ENCODE measurements around the gene TCAP. TPM values are rescaled to one million over a fixed set of nuclear protein-coding genes. Genes with fewer than 3 reads are reported as not detected.
A peak's percentile ranks its signal among the peaks of the same experiment; 100 is the strongest.
"Not testable (repeated sequence)": the region's sequence is repeated elsewhere in the genome, so short reads cannot be mapped to it uniquely, and the experiment has no call there.

Gene TCAP
- total RNA-seq, 1 donor from 2014 or later = 2.7 TPM

- Mint-ChIP-seq H3K27me3 (no peaks in the 10 kb centered on the region), H3K4me1 (ENCODE audit: low read depth) (peaks cover 33% of the 10 kb centered on the region), H3K27ac (no peak overlapping the region), H3K9me3 (ENCODE audit: low read depth) (no peaks in the 10 kb centered on the region), H3K36me3 (ENCODE audit: insufficient read depth) (no peaks in the 10 kb centered on the region), H3K4me3 (ENCODE audit: low read depth) (no peak overlapping the region)
- DNase-seq (ENCODE audit: low spot score, unreplicated experiment) = no peak
- TF ChIP-seq CTCF (IDR thresholded peaks at IDR 0.05; ENCODE audit: unreplicated experiment) = no peak
Observed at GRCh38 chr17:39696731-39697130, 31.6 kb downstream of the TCAP start.

- H3K4me3 Mint-ChIP-seq (ENCODE audit: low read depth) = no peak overlapping the region
- peaks cover 43% of the 10 kb centered on the region for H3K4me1 Mint-ChIP-seq (ENCODE audit: low read depth)
- DNase-seq (ENCODE audit: low spot score, unreplicated experiment) = no peak
- H3K27ac Mint-ChIP-seq = no peak overlapping the region
- no peaks in the 10 kb centered on the region for H3K36me3 Mint-ChIP-seq (ENCODE audit: insufficient read depth)
- H3K27me3 Mint-ChIP-seq = no peaks in the 10 kb centered on the region
- no peaks in the 10 kb centered on the region for H3K9me3 Mint-ChIP-seq (ENCODE audit: low read depth)
- TF ChIP-seq CTCF (IDR thresholded peaks at IDR 0.05; ENCODE audit: unreplicated experiment) = no peak
Observed at GRCh38 chr17:39697961-39698360, 32.8 kb downstream of the TCAP start.

GRCh38 chr17:39699157-39699817 is 34.1 kb downstream of the TCAP start:
- not testable (repeated sequence) for H3K9me3 Mint-ChIP-seq (ENCODE audit: low read depth); H3K36me3 Mint-ChIP-seq (ENCODE audit: insufficient read depth); DNase-seq (ENCODE audit: low spot score, unreplicated experiment); H3K27me3 Mint-ChIP-seq
- Mint-ChIP-seq H3K27ac (peak overlapping the region; percentile 95), H3K4me3 (ENCODE audit: low read depth) (peak overlapping the region; percentile 93), H3K4me1 (ENCODE audit: low read depth) (peaks cover 53% of the 10 kb centered on the region)

- H3K9me3 Mint-ChIP-seq (ENCODE audit: low read depth) = no peaks in the 10 kb centered on the region
- H3K27ac Mint-ChIP-seq = peak within 1 kb of the TSS; percentile 95
- DNase-seq (ENCODE audit: low spot score, unreplicated experiment) = peak; percentile 40
- no peaks in the 10 kb centered on the region for H3K27me3 Mint-ChIP-seq
- H3K36me3 Mint-ChIP-seq (ENCODE audit: insufficient read depth) = peaks cover 1% of the 10 kb centered on the region
- TF ChIP-seq CTCF (IDR thresholded peaks at IDR 0.05; ENCODE audit: unreplicated experiment) = no peak
- peak within 1 kb of the TSS; percentile 93 for H3K4me3 Mint-ChIP-seq (ENCODE audit: low read depth)
- peaks cover 53% of the 10 kb centered on the region for H3K4me1 Mint-ChIP-seq (ENCODE audit: low read depth)
Observed at GRCh38 chr17:39699818-39700147, 34.6 kb downstream of the TCAP start, which contains the start of gene ERBB2. Gene ERBB2 (plus strand): TSS chr17:39700064. CDS start chr17:39700239, 175 bp downstream.

- peak; percentile 10 for TF ChIP-seq CTCF (IDR thresholded peaks at IDR 0.05; ENCODE audit: unreplicated experiment)
- Mint-ChIP-seq H3K4me1 (ENCODE audit: low read depth) (peaks cover 53% of the 10 kb centered on the region), H3K36me3 (ENCODE audit: insufficient read depth) (peaks cover 1% of the 10 kb centered on the region), H3K27me3 (no peaks in the 10 kb centered on the region), H3K9me3 (ENCODE audit: low read depth) (no peaks in the 10 kb centered on the region), H3K27ac (peak overlapping the region; percentile 71), H3K4me3 (ENCODE audit: low read depth) (peak overlapping the region; percentile 93)
- DNase-seq (ENCODE audit: low spot score, unreplicated experiment) = peak; percentile 31
Observed at GRCh38 chr17:39700148-39700987, 35.2 kb downstream of the TCAP start.
